Retina (tissue), 1 donor: ENCODE data around the gene TIGD2.
"Not testable (repeated sequence)": the region's sequence is repeated elsewhere in the genome, so short reads cannot be mapped to it uniquely, and the experiment has no call there.

Experiments used
- DNase-seq: peaks from one replicate; pipeline ENCODE4 v3.0.0-alpha.2; 2016

Gene TIGD2

GRCh38 chr4:89121387-89122068 is 10.2 kb downstream of the TIGD2 start:
- DNase-seq = no peak

DNA sequence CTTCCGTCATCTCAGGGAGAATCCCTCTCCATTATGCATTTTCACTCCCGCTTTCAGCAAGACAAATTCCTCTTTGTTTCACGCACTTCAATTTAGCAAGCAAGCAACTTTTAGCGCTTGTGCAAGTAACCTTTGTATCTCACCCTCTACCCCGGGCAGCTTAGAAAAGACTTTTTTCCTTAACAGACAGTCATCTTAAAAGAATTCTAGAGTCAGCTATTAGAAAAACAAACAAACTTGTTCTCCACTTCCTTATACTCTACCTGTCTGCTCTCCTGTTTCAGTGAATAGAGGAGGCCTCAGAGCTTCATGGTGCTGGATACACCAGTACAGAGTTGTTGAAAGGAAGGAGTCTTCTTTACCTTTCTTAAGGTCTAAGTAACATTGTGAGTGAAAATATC is 12.1 kb downstream of the TIGD2 start:
- DNase-seq = no peak

DNA sequence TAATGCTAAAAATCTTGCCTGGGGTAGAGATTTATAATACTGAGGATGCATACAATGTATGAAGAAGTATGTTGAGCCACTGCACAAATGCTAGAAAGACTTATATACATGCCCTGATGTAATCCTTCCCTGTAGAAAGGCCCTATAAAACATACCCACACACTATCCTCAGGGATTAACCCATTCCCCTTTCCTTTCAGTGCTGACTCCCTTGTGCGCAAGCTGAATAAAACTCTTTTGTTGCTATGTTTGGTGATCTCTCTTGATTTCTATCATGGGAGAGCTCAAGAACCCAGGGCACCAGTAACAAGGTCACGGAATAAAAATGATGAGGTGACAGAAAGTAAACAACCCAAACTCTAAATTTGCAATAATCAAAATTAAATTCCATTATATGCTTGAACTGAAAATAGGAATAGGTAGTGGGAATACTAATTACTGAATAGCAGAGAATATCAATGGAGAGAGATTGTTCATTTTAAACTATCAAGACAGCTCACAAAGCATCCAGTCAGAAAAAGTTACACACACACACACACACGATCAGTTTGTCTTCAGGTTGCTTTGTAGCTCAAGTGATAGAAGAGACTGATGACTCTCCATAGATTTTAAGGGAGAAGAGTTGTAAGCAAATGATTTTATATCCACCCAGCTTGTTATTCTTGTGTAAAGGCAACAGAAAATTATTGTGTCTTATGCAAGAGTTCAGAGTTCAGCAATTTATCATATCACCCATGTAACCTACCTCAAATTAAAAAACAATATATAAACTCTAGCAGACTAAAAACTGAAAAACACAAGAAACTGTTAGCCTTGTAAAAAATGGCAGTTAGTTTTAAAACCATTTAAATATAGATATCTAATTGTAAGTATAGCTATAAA is 14.8 kb downstream of the TIGD2 start:
- DNase-seq = no peak

- no peak for DNase-seq
Observed at GRCh38 chr4:89129080-89129640, 17.8 kb downstream of the TIGD2 start.

GRCh38 chr4:89134775-89135319 is 23.5 kb downstream of the TIGD2 start:
- no peak for DNase-seq

- DNase-seq = no peak
Observed at GRCh38 chr4:89136525-89136924, 25.2 kb downstream of the TIGD2 start.

GRCh38 chr4:89137231-89137630 is 25.9 kb downstream of the TIGD2 start:
- no peak for DNase-seq

- DNase-seq = no peak
Observed at GRCh38 chr4:89137695-89138094, 26.4 kb downstream of the TIGD2 start.

- no peak for DNase-seq
Observed at GRCh38 chr4:89140168-89140759, 28.9 kb downstream of the TIGD2 start.

DNA sequence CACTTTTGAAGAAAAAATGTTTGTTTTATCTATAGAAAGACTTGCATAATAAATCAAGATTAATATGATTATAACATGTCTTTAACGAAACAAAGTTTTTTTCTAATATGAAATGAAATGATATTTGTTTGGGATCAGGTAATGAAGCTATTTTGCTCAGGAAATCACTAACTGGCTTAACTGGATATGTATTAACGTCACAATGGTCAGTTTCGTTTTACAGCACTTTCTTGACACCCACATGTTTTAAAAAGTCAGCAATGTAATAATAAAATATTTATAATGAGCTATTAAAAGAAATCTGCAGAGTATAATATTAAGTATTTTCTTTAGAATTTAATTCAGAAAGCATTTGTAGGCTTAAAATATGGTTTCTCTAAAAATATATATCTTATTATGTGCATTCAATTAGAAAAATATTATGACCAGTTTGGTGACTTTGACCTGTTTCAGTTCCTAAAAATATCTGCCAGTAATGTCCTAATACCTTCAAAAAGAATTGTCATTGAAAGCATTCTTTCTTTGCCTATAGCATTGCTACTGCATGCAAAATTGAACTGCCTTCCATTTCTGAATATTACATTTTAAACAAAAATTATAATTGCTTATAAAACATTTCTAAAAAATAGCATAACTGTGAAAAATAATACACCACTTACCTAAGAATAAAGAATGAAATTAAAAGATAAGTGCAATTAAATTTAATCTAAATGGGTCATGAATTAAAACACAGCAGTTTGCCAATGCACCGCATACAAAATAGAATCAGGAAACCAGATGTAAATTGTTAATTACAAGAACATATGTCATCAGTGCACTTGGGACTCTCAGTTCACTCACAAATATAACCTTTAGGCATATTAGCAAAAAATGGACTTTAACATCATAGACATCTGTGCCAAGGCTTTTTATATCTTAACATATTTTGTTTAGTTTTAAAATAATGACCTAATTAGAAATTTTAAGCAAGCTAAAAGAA is 31.6 kb downstream of the TIGD2 start:
- DNase-seq = no peak

- DNase-seq = not testable (repeated sequence)
Observed at GRCh38 chr4:89144652-89145051, 33.3 kb downstream of the TIGD2 start.

- DNase-seq = no peak
Observed at GRCh38 chr4:89146196-89146595, 34.9 kb downstream of the TIGD2 start.

DNA sequence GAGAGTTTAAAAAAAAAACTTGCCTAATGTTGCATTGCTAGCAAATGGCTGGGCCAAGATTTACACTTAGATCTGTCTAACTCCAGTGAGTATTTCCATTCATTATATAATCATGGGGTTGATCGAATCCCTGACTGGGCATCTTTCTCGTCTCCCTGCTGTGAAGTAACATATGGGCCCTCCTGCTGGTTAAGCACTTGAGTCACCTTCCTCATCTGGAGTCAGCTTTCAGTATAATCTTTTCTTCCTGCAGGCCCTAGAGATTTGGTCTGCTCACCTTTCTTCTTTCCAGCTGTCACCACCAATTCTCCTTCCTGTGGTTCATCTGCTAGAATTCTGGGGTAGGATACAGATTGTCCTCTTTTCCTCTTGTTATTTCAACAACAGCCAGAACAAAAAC is 41.6 kb downstream of the TIGD2 start:
- DNase-seq = no peak

DNA sequence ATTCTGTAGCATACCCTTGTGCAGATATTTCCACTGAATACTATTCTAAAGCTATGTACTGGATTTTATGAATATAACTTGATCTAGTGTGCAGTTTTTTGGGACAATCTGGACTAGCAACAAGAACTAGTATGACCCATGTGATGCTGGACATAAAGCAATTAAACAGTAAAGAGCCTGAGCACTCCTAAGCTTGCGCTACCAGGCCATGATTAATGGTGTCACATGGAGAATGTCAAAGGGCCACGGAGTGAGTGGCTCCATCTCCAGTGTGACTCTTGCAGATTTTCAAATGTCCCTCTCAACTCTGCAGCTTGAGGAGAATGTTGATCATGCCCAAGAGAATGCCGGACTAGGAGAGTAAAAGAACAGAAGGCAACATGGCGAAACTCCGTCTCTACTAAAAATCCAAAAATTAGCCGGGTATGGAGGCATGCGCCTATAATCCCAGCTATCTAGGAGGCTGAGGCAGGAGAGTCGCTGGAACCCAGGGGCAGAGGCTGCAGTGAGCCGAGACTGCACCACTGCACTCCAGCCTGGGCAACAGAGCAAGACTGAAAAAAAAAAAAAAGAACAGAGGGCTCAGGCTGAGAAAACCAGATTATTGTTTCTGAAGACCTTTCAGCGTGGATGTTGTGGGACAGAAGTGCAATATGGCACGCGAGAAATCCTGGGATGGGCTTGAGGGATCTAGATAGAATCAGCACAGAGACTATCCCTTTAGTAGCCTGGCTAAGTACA is 45.0 kb downstream of the TIGD2 start:
- no peak for DNase-seq

- DNase-seq = no peak
Observed at GRCh38 chr4:89157488-89158024, 46.2 kb downstream of the TIGD2 start.

DNA sequence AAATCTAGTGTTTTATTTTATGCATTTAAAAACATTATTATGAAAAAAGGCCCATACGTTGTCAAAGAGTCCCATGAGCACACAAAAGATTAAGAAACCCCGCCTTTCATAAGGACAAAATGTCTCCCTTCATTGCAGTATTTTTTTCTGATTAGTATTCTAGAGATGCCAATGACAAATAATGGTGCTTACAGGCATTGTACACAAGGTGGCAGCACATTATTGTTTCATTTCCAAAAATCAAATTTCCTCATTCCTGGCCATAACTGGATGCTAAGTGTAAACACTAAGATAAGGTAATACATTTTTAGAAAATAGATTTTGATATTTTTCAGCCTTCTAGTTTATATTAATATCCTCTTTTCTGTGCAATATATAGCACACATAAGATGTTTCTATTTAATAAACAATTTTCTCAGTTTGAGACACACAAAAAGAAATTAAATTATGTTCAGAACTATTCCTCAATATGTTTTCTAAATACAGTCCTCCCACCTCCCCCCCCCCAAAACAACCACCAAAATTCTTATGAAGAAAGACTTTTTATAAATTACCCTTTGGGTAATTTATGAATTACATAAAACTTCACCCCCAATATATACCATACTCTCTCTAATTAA is 47.7 kb downstream of the TIGD2 start:
- DNase-seq = peak; percentile 46

- DNase-seq = no peak
Observed at GRCh38 chr4:89160806-89161205, 49.5 kb downstream of the TIGD2 start.

DNA sequence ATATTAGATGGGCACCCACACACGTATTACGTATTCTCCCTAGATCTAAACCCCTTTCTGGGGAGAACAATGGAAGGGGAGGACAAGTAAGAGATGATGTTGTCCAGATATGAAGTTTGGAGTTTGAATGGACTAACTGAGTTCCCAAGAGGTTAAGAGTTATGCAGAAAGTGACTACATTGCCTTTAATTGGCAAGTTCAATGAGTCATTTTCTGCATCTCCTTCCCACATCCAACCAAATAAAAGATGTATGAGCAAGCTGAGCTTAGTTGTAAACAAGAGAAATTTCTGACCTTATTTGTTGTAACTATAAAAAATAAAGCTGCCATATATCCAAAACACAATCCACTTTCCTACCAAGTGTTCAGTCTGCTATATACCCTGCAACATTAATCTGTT is 50.5 kb downstream of the TIGD2 start:
- DNase-seq = no peak

DNA sequence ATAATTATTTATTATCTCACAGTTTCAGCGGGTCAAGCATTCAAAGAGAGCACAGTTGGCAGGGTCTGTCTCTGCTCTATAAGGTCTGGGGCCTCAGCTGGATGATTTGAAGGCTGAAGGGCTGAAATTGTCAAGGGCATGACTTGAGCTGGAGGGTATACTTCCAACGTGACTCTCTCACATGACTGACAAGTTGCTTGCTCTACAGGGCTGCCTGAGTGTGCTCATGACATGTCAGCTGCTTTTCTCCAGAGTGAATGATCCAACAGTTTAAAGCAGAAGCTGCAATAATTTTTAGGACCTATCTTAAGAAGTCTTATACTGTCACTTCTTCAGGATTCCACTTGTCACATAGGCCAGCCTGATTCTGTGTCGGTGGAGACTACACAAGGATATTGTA is 51.2 kb downstream of the TIGD2 start:
- no peak for DNase-seq

DNA sequence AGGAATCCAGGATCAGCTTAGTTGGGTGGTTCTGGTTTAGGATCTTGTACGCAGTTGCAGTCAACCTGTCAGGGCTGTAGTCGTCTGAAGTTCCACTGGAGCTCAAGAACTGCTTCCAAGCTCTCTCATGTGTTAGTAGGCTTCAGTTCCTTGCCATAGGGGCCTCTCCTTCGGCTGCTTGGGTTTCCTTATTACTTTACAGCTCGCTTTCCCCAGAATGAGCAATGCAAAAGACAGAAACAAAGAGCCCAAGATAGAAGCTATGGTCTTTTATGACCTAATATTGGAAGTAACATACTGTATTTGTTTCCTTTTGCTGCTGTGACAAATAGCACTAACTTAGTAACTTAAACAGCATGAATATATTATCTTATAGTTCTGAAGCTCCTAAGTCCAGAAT is 51.7 kb downstream of the TIGD2 start:
- no peak for DNase-seq

DNA sequence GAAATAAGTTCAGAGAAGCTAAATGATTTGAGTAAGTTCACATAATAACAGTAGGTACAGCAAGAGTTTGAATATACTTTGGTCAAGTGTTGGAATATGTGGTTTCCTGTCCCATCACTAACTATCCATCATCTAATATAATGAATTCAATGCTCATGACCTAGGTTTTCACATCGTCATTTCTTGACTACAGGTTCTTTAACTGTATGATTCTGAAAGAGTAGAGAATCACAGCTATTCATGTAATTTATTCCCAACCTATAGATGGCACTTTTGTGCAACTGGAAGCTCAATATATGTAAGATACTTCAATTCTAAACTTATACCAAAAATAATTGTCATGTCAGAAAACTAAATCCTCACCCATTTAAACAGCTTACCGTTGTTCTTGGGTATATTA is 53.1 kb downstream of the TIGD2 start:
- no peak for DNase-seq
